Activated CD8-positive, alpha-beta memory T cell treated with anti-CD3 and anti-CD28 coated beads for 4 hours (primary cell): ENCODE data around the gene P3R3URF.

Experiments
- DNase-seq, 2 donors: peaks; one replicate each; pipeline ENCODE4 v3.0.0-alpha.2; 2020; ENCODE audit warnings: low read depth in 2 of 2

The P3R3URF gene

GRCh38 chr1:46131712-46132528, 44.4 kb downstream of the P3R3URF start:
- DNase-seq: no peak

GRCh38 chr1:46131093-46131492, 45.2 kb downstream of the P3R3URF start:
- DNase-seq: no peak

- no peak for DNase-seq
Measured at GRCh38 chr1:46130606-46131005, 45.7 kb downstream of the P3R3URF start.

GRCh38 chr1:46130121-46130520, 46.2 kb downstream of the P3R3URF start:
- no peak for DNase-seq

- no peak for DNase-seq
Measured at GRCh38 chr1:46128344-46128743, 47.9 kb downstream of the P3R3URF start.
